OCI-LY3 (cell line): ENCODE data around the gene SIK3.

ENCODE experiments used
- H2AFZ ChIP-seq: fragments of 200-600, 300-600 bp; shearing (Covaris generic); 2 replicates; pipeline ENCODE4 v1.6.0; 2014; ENCODE audit warnings: antibody characterized with exemption, low read depth, low read length
- H3K27ac ChIP-seq: fragments of 200-600, 300-600 bp; sonication (generic); 2 replicates; pipeline ENCODE4 v1.5.1; 2014; ENCODE audit warnings: mild to moderate bottlenecking, low read length, moderate library complexity, mixed read lengths
- H3K27me3 ChIP-seq: fragments of 200-600, 300-600 bp; sonication (generic); 2 replicates; pipeline ENCODE4 v1.6.1; 2014; ENCODE audit warnings: low read depth, low read length, mixed read lengths
- H3K36me3 ChIP-seq: fragments of 200-600, 300-600 bp; sonication (generic); replicated peaks from 2 replicates; pipeline ENCODE3; 2014; ENCODE audit warnings: low read depth, low read length, mixed read lengths
- H3K4me1 ChIP-seq: fragments of 300-600, 200-600 bp; sonication (generic); 2 replicates; pipeline ENCODE4 v1.6.1; 2014; ENCODE audit warnings: low read length, mixed read lengths
- H3K4me2 ChIP-seq: fragments of 200-600, 300-600 bp; sonication (generic); 2 replicates; pipeline ENCODE4 v1.6.1; 2014; ENCODE audit warnings: low read length, mixed read lengths
- H3K4me3 ChIP-seq: fragments of 300-600, 200-600 bp; sonication (generic); 2 replicates; pipeline ENCODE4 v1.5.1; 2014; ENCODE audit warnings: antibody characterized with exemption, mild to moderate bottlenecking, low read length, moderate library complexity
- H3K79me2 ChIP-seq: fragments of 300-600, 200-600 bp; shearing (Covaris generic); 2 replicates; pipeline ENCODE4 v1.6.1; 2014; ENCODE audit warnings: mild to moderate bottlenecking, low read length, mixed read lengths
- H3K9ac ChIP-seq: fragments of 300-600, 200-600 bp; shearing (Covaris generic); 2 replicates; pipeline ENCODE4 v1.6.0; 2014; ENCODE audit warnings: mild to moderate bottlenecking, low read length, moderate library complexity
- H3K9me3 ChIP-seq: fragments of 200-600, 300-600 bp; shearing (Covaris generic); 2 replicates; pipeline ENCODE4 v1.6.1; 2014; ENCODE audit warnings: low read length, mixed read lengths; ENCODE audit not compliant: insufficient read depth
- H4K20me1 ChIP-seq: fragments of 200-600, 300-600 bp; sonication (generic); 2 replicates; pipeline ENCODE4 v1.6.1; 2016; ENCODE audit warnings: low read length, mixed read lengths; ENCODE audit not compliant: insufficient read depth
- CTCF ChIP-seq: fragments of 200-600, 300-600 bp; sonication (generic); IDR thresholded peaks from 2 replicates; pipeline ENCODE4 v1.5.1; 2014; ENCODE audit warnings: antibody characterized with exemption, low read length, low read depth
- EZH2phosphoT487 ChIP-seq: fragments of 200-600 bp; shearing (Covaris generic); IDR thresholded peaks from 2 replicates; pipeline ENCODE4 v1.6.1; 2018; ENCODE audit warnings: antibody characterized with exemption, mixed run types, low read depth

SIK3 gene

GRCh38 chr11:116847612-116848011, 250.6 kb downstream of the SIK3 start:
- Histone ChIP-seq H3K4me1 (peaks cover 3% of the 10 kb centered on the region), H3K27me3 (no peaks in the 10 kb centered on the region), H3K9me3 (no peaks in the 10 kb centered on the region), H3K27ac (no peak overlapping the region), H2AFZ (no peak overlapping the region), H3K4me2 (no peak overlapping the region), H4K20me1 (no peaks in the 10 kb centered on the region), H3K79me2 (no peaks in the 10 kb centered on the region), H3K36me3 (peaks cover 15% of the 10 kb centered on the region), H3K4me3 (no peak overlapping the region), H3K9ac (no peak overlapping the region)
- TF ChIP-seq CTCF: no peak
- TF ChIP-seq EZH2phosphoT487: no peak

GRCh38 chr11:116844722-116845121, 253.5 kb downstream of the SIK3 start:
- H3K4me2 ChIP-seq: no peak overlapping the region
- no peak overlapping the region for H3K9ac ChIP-seq
- no peak overlapping the region for H3K4me3 ChIP-seq
- TF ChIP-seq CTCF (no peak), EZH2phosphoT487 (no peak)
- H3K27ac ChIP-seq: no peak overlapping the region
- no peaks in the 10 kb centered on the region for H4K20me1 ChIP-seq
- H3K9me3 ChIP-seq: no peaks in the 10 kb centered on the region
- H3K79me2 ChIP-seq: no peaks in the 10 kb centered on the region
- H2AFZ ChIP-seq: no peak overlapping the region
- no peaks in the 10 kb centered on the region for H3K4me1 ChIP-seq
- peaks cover 15% of the 10 kb centered on the region for H3K36me3 ChIP-seq
- no peaks in the 10 kb centered on the region for H3K27me3 ChIP-seq

GRCh38 chr11:116843661-116844060, 254.6 kb downstream of the SIK3 start:
- H3K4me3 ChIP-seq: no peak overlapping the region
- no peak overlapping the region for H3K27ac ChIP-seq
- H3K27me3 ChIP-seq: no peaks in the 10 kb centered on the region
- no peak overlapping the region for H3K9ac ChIP-seq
- H3K9me3 ChIP-seq: no peaks in the 10 kb centered on the region
- TF ChIP-seq CTCF (no peak), EZH2phosphoT487 (no peak)
- H3K79me2 ChIP-seq: no peaks in the 10 kb centered on the region
- no peak overlapping the region for H3K4me2 ChIP-seq
- H2AFZ ChIP-seq: no peak overlapping the region
- no peaks in the 10 kb centered on the region for H4K20me1 ChIP-seq
- H3K4me1 ChIP-seq: no peaks in the 10 kb centered on the region
- peaks cover 15% of the 10 kb centered on the region for H3K36me3 ChIP-seq

- H3K79me2 ChIP-seq: no peaks in the 10 kb centered on the region
- TF ChIP-seq CTCF: no peak
- no peak for TF ChIP-seq EZH2phosphoT487
- H3K27me3 ChIP-seq: no peaks in the 10 kb centered on the region
- H3K36me3 ChIP-seq: peaks cover 15% of the 10 kb centered on the region
- no peak overlapping the region for H3K4me3 ChIP-seq
- no peaks in the 10 kb centered on the region for H4K20me1 ChIP-seq
- no peak overlapping the region for H3K4me2 ChIP-seq
- no peak overlapping the region for H3K9ac ChIP-seq
- no peaks in the 10 kb centered on the region for H3K9me3 ChIP-seq
- H2AFZ ChIP-seq: no peak overlapping the region
- no peak overlapping the region for H3K27ac ChIP-seq
- H3K4me1 ChIP-seq: no peaks in the 10 kb centered on the region
Measured at GRCh38 chr11:116842909-116843308, 255.3 kb downstream of the SIK3 start.
